ENCODE data around the gene PLCE1.

Gene PLCE1

GRCh38 chr10:93973748-93974445 lies 19.8 kb upstream of the PLCE1 start:
- DNase-seq: no peak
- TF ChIP-seq POLR2A (IDR thresholded peaks at IDR 0.05; ENCODE audit: low read length): no peak
- TF ChIP-seq GATA1 (IDR thresholded peaks at IDR 0.05; ENCODE audit: low read depth, low read length): no peak

GRCh38 chr10:93977442-93977841 lies 16.3 kb upstream of the PLCE1 start:
- no peak for DNase-seq

GRCh38 chr10:93980486-93980885 lies 13.2 kb upstream of the PLCE1 start:
- TF ChIP-seq POLR2A (IDR thresholded peaks at IDR 0.05; ENCODE audit: low read length) (no peak), GATA1 (IDR thresholded peaks at IDR 0.05; ENCODE audit: low read depth, low read length) (no peak)
- no peak for DNase-seq

More at GRCh38 chr10:93977442-93977841, 16.3 kb upstream of the PLCE1 start:
- TF ChIP-seq POLR2A (IDR thresholded peaks at IDR 0.05; ENCODE audit: low read length) (no peak), GATA1 (IDR thresholded peaks at IDR 0.05; ENCODE audit: low read depth, low read length) (no peak)

GRCh38 chr10:93991114-93991513 lies 2.6 kb upstream of the PLCE1 start:
- TF ChIP-seq POLR2A (IDR thresholded peaks at IDR 0.05; ENCODE audit: low read length) (no peak), GATA1 (IDR thresholded peaks at IDR 0.05; ENCODE audit: low read depth, low read length) (no peak)
- DNase-seq: no peak

GRCh38 chr10:93991596-93992284 lies 2.0 kb upstream of the PLCE1 start:
- TF ChIP-seq GATA1 (IDR thresholded peaks at IDR 0.05; ENCODE audit: low read depth, low read length) (no peak), POLR2A (IDR thresholded peaks at IDR 0.05; ENCODE audit: low read length) (no peak)
- DNase-seq: no peak

- TF ChIP-seq POLR2A (IDR thresholded peaks at IDR 0.05; ENCODE audit: low read length) (no peak), GATA1 (IDR thresholded peaks at IDR 0.05; ENCODE audit: low read depth, low read length) (no peak)
- no peak for DNase-seq
These were observed 1.2 kb upstream of the PLCE1 start for GRCh38 chr10:93992400-93993030.

- DNase-seq: no peak
- TF ChIP-seq GATA1 (IDR thresholded peaks at IDR 0.05; ENCODE audit: low read depth, low read length) (no peak), POLR2A (IDR thresholded peaks at IDR 0.05; ENCODE audit: low read length) (no peak)
These were observed 333 bp upstream of the PLCE1 start for GRCh38 chr10:93993414-93993781.

- no peak for DNase-seq
- no peak for TF ChIP-seq POLR2A (IDR thresholded peaks at IDR 0.05; ENCODE audit: low read length)
- TF ChIP-seq GATA1 (IDR thresholded peaks at IDR 0.05; ENCODE audit: low read depth, low read length): no peak
These were observed 689 bp downstream of the PLCE1 start for GRCh38 chr10:93994438-93994801.

GRCh38 chr10:93995182-93995581 lies 1.5 kb downstream of the PLCE1 start:
- TF ChIP-seq POLR2A (IDR thresholded peaks at IDR 0.05; ENCODE audit: low read length) (no peak), GATA1 (IDR thresholded peaks at IDR 0.05; ENCODE audit: low read depth, low read length) (no peak)
- DNase-seq: no peak

GRCh38 chr10:93995598-93996271 lies 2.0 kb downstream of the PLCE1 start:
- TF ChIP-seq GATA1 (IDR thresholded peaks at IDR 0.05; ENCODE audit: low read depth, low read length): no peak
- TF ChIP-seq POLR2A (IDR thresholded peaks at IDR 0.05; ENCODE audit: low read length): no peak
- DNase-seq: no peak

- no peak for DNase-seq
- TF ChIP-seq POLR2A (IDR thresholded peaks at IDR 0.05; ENCODE audit: low read length) (no peak), GATA1 (IDR thresholded peaks at IDR 0.05; ENCODE audit: low read depth, low read length) (no peak)
These were observed 2.8 kb downstream of the PLCE1 start for GRCh38 chr10:93996551-93996950.

- DNase-seq: no peak
- TF ChIP-seq POLR2A (IDR thresholded peaks at IDR 0.05; ENCODE audit: low read length) (no peak), GATA1 (IDR thresholded peaks at IDR 0.05; ENCODE audit: low read depth, low read length) (no peak)
These were observed 3.8 kb downstream of the PLCE1 start for GRCh38 chr10:93997546-93997945.

- DNase-seq: no peak
- TF ChIP-seq POLR2A (IDR thresholded peaks at IDR 0.05; ENCODE audit: low read length) (no peak), GATA1 (IDR thresholded peaks at IDR 0.05; ENCODE audit: low read depth, low read length) (no peak)
These were observed 5.7 kb downstream of the PLCE1 start for GRCh38 chr10:93999401-93999851.

Measured in erythroblast (primary cell).